ENCODE data around the gene ACAD10.
"Not testable (repeated sequence)": the region's sequence is repeated elsewhere in the genome, so short reads cannot be mapped to it uniquely, and the experiment has no call there.

The ACAD10 gene

GRCh38 chr12:111763552-111763951 is 77.7 kb downstream of the ACAD10 start:
- H3K27ac ChIP-seq (ENCODE audit: low read depth, low read length); H3K27me3 ChIP-seq (ENCODE audit: control insufficient read depth, insufficient read depth, low read length); H3K36me3 ChIP-seq (ENCODE audit: control insufficient read depth, insufficient read depth, low read length); H3K4me3 ChIP-seq (ENCODE audit: low read depth, low read length); H3K9ac ChIP-seq (ENCODE audit: low read depth, low read length); H3K9me3 ChIP-seq (ENCODE audit: control insufficient read depth, insufficient read depth, low read length): not testable (repeated sequence)
- peaks cover 12% of the 10 kb centered on the region for H3K4me1 ChIP-seq (ENCODE audit: control insufficient read depth, insufficient read depth, low read length)

GRCh38 chr12:111764120-111764821 is 78.4 kb downstream of the ACAD10 start:
- H3K27ac ChIP-seq (ENCODE audit: low read depth, low read length), result no peak overlapping the region
- H3K4me3 ChIP-seq (ENCODE audit: low read depth, low read length), result no peak overlapping the region
- H3K9ac ChIP-seq (ENCODE audit: low read depth, low read length), result no peak overlapping the region
- peaks cover 7% of the 10 kb centered on the region for H3K27me3 ChIP-seq (ENCODE audit: control insufficient read depth, insufficient read depth, low read length)
- H3K4me1 ChIP-seq (ENCODE audit: control insufficient read depth, insufficient read depth, low read length), result peaks cover 12% of the 10 kb centered on the region
- no peaks in the 10 kb centered on the region for H3K9me3 ChIP-seq (ENCODE audit: control insufficient read depth, insufficient read depth, low read length)
- no peaks in the 10 kb centered on the region for H3K36me3 ChIP-seq (ENCODE audit: control insufficient read depth, insufficient read depth, low read length)

GRCh38 chr12:111766608-111767361 is 80.9 kb downstream of the ACAD10 start, which contains the start of gene ALDH2:
ALDH2 (plus strand) TSS chr12:111766933; CDS start chr12:111766983, 50 bp downstream.
- H3K4me1 ChIP-seq (ENCODE audit: control insufficient read depth, insufficient read depth, low read length), result peaks cover 12% of the 10 kb centered on the region
- H3K27me3 ChIP-seq (ENCODE audit: control insufficient read depth, insufficient read depth, low read length), result peaks cover 7% of the 10 kb centered on the region
- H3K9ac ChIP-seq (ENCODE audit: low read depth, low read length), result peak within 1 kb of the TSS; percentile 79
- H3K4me3 ChIP-seq (ENCODE audit: low read depth, low read length), result peak within 1 kb of the TSS; percentile 84
- H3K36me3 ChIP-seq (ENCODE audit: control insufficient read depth, insufficient read depth, low read length), result no peaks in the 10 kb centered on the region
- peak within 1 kb of the TSS; percentile 73 for H3K27ac ChIP-seq (ENCODE audit: low read depth, low read length)
- no peaks in the 10 kb centered on the region for H3K9me3 ChIP-seq (ENCODE audit: control insufficient read depth, insufficient read depth, low read length)

GRCh38 chr12:111767362-111768158 is 81.7 kb downstream of the ACAD10 start:
- H3K27ac ChIP-seq (ENCODE audit: low read depth, low read length), result peak overlapping the region; percentile 73
- H3K36me3 ChIP-seq (ENCODE audit: control insufficient read depth, insufficient read depth, low read length), result no peaks in the 10 kb centered on the region
- peaks cover 7% of the 10 kb centered on the region for H3K27me3 ChIP-seq (ENCODE audit: control insufficient read depth, insufficient read depth, low read length)
- peak overlapping the region; percentile 79 for H3K9ac ChIP-seq (ENCODE audit: low read depth, low read length)
- no peaks in the 10 kb centered on the region for H3K9me3 ChIP-seq (ENCODE audit: control insufficient read depth, insufficient read depth, low read length)
- H3K4me1 ChIP-seq (ENCODE audit: control insufficient read depth, insufficient read depth, low read length), result peaks cover 12% of the 10 kb centered on the region
- H3K4me3 ChIP-seq (ENCODE audit: low read depth, low read length), result peak overlapping the region; percentile 84

GRCh38 chr12:111768159-111768895 is 82.5 kb downstream of the ACAD10 start:
- Histone ChIP-seq H3K27me3 (ENCODE audit: control insufficient read depth, insufficient read depth, low read length) (peaks cover 7% of the 10 kb centered on the region), H3K27ac (ENCODE audit: low read depth, low read length) (no peak overlapping the region), H3K4me1 (ENCODE audit: control insufficient read depth, insufficient read depth, low read length) (peaks cover 12% of the 10 kb centered on the region), H3K9me3 (ENCODE audit: control insufficient read depth, insufficient read depth, low read length) (no peaks in the 10 kb centered on the region), H3K9ac (ENCODE audit: low read depth, low read length) (no peak overlapping the region), H3K4me3 (ENCODE audit: low read depth, low read length) (peak overlapping the region; percentile 84), H3K36me3 (ENCODE audit: control insufficient read depth, insufficient read depth, low read length) (no peaks in the 10 kb centered on the region)

GRCh38 chr12:111769599-111769998 is 83.7 kb downstream of the ACAD10 start:
- Histone ChIP-seq H3K9ac (ENCODE audit: low read depth, low read length) (no peak overlapping the region), H3K27me3 (ENCODE audit: control insufficient read depth, insufficient read depth, low read length) (peaks cover 7% of the 10 kb centered on the region), H3K4me3 (ENCODE audit: low read depth, low read length) (no peak overlapping the region), H3K36me3 (ENCODE audit: control insufficient read depth, insufficient read depth, low read length) (no peaks in the 10 kb centered on the region), H3K27ac (ENCODE audit: low read depth, low read length) (no peak overlapping the region), H3K9me3 (ENCODE audit: control insufficient read depth, insufficient read depth, low read length) (no peaks in the 10 kb centered on the region), H3K4me1 (ENCODE audit: control insufficient read depth, insufficient read depth, low read length) (peaks cover 14% of the 10 kb centered on the region)

- Histone ChIP-seq H3K9me3 (ENCODE audit: control insufficient read depth, insufficient read depth, low read length) (no peaks in the 10 kb centered on the region), H3K4me1 (ENCODE audit: control insufficient read depth, insufficient read depth, low read length) (peaks cover 3% of the 10 kb centered on the region; the same call in 1 of the 2 replicates), H3K27ac (ENCODE audit: low read depth, low read length) (peak overlapping the region; percentile 19), H3K27me3 (ENCODE audit: control insufficient read depth, insufficient read depth, low read length) (no peaks in the 10 kb centered on the region), H3K4me3 (ENCODE audit: low read depth, low read length) (no peak overlapping the region), H3K36me3 (ENCODE audit: control insufficient read depth, insufficient read depth, low read length) (0 out of 2 replicates have a peak, but pooled peaks cover 3% of the 10 kb centered on the region), H3K9ac (ENCODE audit: low read depth, low read length) (no peak overlapping the region)
Observed at GRCh38 chr12:111773801-111774551, 88.1 kb downstream of the ACAD10 start.

GRCh38 chr12:111775205-111776193 is 89.6 kb downstream of the ACAD10 start:
- Histone ChIP-seq H3K9me3 (ENCODE audit: control insufficient read depth, insufficient read depth, low read length) (no peaks in the 10 kb centered on the region), H3K27me3 (ENCODE audit: control insufficient read depth, insufficient read depth, low read length) (no peaks in the 10 kb centered on the region), H3K27ac (ENCODE audit: low read depth, low read length) (peak overlapping the region; percentile 30), H3K4me1 (ENCODE audit: control insufficient read depth, insufficient read depth, low read length) (peaks cover 3% of the 10 kb centered on the region; the same call in 1 of the 2 replicates), H3K9ac (ENCODE audit: low read depth, low read length) (no peak overlapping the region), H3K36me3 (ENCODE audit: control insufficient read depth, insufficient read depth, low read length) (0 out of 2 replicates have a peak, but pooled peaks cover 3% of the 10 kb centered on the region), H3K4me3 (ENCODE audit: low read depth, low read length) (no peak overlapping the region)

GRCh38 chr12:111776836-111777344 is 91.0 kb downstream of the ACAD10 start:
- Histone ChIP-seq H3K36me3 (ENCODE audit: control insufficient read depth, insufficient read depth, low read length) (peaks cover 9% of the 10 kb centered on the region), H3K27me3 (ENCODE audit: control insufficient read depth, insufficient read depth, low read length) (no peaks in the 10 kb centered on the region), H3K4me1 (ENCODE audit: control insufficient read depth, insufficient read depth, low read length) (peaks cover 3% of the 10 kb centered on the region; the same call in 1 of the 2 replicates), H3K9ac (ENCODE audit: low read depth, low read length) (no peak overlapping the region), H3K27ac (ENCODE audit: low read depth, low read length) (no peak overlapping the region), H3K4me3 (ENCODE audit: low read depth, low read length) (no peak overlapping the region), H3K9me3 (ENCODE audit: control insufficient read depth, insufficient read depth, low read length) (no peaks in the 10 kb centered on the region)

Data from HUES48 (cell line).